Measurements from ENCODE around the gene SLC30A4.

SLC30A4 gene

DNA sequence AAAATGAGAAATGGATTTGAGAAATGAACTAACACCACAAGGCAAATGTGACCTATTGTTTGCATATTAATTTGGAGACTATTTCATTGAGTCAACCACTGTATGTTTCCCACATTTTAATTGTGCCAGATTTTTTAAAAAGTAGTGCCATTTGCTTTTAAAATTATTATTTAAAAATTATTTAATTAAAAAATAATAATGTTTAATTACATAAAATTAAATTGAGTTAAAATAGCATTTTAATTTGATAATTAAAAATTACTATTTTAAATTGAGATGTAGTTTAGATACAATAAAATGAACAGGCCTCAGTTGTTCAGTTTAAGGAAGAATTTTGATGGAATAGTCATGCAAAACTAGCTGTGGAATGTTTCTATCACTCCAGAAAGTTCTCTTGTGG, 81.5 kb downstream of the SLC30A4 start:
- no peak overlapping the region for H3K27ac ChIP-seq
- TF ChIP-seq, protein P1, sequence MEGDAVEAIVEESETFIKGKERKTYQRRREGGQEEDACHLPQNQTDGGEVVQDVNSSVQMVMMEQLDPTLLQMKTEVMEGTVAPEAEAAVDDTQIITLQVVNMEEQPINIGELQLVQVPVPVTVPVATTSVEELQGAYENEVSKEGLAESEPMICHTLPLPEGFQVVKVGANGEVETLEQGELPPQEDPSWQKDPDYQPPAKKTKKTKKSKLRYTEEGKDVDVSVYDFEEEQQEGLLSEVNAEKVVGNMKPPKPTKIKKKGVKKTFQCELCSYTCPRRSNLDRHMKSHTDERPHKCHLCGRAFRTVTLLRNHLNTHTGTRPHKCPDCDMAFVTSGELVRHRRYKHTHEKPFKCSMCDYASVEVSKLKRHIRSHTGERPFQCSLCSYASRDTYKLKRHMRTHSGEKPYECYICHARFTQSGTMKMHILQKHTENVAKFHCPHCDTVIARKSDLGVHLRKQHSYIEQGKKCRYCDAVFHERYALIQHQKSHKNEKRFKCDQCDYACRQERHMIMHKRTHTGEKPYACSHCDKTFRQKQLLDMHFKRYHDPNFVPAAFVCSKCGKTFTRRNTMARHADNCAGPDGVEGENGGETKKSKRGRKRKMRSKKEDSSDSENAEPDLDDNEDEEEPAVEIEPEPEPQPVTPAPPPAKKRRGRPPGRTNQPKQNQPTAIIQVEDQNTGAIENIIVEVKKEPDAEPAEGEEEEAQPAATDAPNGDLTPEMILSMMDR (conservative IDR thresholded peaks at IDR 0.05) = no peak
- TF ChIP-seq ZFX (IDR thresholded peaks at IDR 0.05) = no peak

DNA sequence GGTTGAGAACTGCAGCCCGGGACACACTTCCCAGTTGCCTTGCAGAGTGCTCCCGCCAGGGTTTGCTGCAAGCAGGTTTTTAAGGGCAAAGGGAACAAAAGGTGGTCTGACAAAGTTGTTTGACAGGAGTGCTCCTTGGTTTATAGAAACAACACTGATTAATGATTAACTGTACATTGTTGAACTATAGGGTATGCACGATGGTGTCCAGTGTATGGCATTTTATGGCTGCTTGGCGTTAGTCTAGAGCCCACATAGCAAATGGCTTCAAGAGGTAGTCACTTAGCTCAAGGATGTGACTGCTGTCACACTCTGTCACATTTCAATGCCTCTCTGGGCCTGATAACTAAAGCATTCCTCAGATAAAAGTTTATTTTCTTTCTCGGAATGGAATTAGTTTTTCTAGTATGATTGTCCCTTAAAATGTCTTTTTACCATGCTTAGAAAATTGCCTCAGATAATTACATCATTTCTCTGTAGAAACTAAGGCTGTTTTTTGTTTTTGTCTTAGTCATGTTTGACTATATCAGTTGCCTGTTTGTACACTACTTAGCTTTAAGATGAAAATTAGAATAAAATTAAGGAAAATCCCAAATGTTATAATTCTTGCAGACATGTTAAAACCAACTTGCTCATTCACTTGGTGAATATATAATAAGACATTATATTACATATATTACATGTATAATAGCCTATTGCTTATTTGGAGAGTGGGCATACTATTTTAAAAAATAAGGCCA, 82.9 kb downstream of the SLC30A4 start:
- TF ChIP-seq, protein P1 (conservative IDR thresholded peaks at IDR 0.05) = no peak
- TF ChIP-seq ZFX (IDR thresholded peaks at IDR 0.05) = no peak

DNA sequence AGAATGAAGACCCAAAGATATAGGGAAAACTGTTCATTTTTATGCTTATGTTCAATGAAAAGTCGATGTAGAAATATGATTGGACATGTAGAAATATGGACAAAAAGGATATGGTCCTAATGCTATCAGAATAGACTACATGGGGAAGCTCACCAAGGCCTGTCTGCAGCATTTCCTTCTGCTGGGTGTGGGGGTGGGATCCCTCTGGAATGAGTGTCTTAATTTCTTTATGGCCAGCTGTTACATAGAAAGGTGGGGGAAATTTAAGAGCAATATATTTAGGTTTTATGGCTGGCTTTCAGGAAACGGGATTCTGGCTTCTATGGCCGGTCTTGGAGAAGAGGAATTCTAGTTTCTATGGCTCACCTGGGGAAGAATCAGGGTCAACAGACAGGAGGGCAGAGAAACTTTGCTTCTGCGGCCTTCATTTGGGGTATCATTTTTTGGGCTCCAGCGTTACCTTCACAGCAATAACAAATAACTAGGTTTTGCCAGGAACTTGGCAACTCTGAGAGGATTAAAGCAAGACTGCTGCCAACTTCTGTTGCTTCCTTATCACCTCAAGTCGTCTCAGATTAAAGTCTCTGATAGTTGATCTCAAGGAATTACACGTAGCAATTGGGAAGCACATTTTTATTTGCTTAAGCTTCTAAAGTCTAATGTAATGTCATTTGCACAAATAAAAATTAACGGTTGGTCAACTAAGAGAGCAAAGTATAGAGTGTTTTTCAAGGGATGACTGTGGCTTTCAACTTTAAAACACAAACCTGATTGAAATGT, 87.2 kb downstream of the SLC30A4 start:
- peak overlapping the region; percentile 90; the same call in 1 of the 2 replicates for H3K27ac ChIP-seq
- TF ChIP-seq, protein P1 (conservative IDR thresholded peaks at IDR 0.05) = no peak
- no peak for TF ChIP-seq ZFX (IDR thresholded peaks at IDR 0.05)

More for the DNA sequence above, 82.9 kb downstream of the SLC30A4 start:
- no peak overlapping the region for H3K27ac ChIP-seq

DNA sequence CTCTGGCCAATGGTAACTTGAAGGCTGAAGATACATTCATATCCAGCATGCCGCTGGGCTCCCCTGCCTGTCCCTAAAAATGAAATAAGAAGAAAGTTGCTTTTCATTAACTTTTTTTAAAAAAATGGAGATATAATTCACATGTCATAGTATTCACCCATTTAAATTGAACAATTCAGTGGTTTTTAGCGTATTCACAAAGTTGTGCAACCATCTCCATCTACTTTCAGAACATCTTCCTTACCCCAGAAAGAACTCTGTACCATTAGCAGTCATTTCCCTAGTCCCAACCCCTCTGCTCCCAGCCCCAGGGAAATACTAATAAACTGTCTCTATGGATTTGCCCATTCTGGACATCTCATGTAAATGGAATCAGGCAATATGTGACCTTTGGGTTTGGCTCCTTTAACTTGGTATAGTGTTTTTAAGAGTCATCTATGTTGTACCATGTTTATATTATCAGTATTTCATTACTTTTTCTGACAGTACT, 88.4 kb downstream of the SLC30A4 start:
- H3K27ac ChIP-seq = no peak overlapping the region
- TF ChIP-seq, protein P1 (conservative IDR thresholded peaks at IDR 0.05) = no peak
- TF ChIP-seq ZFX (IDR thresholded peaks at IDR 0.05) = no peak

DNA sequence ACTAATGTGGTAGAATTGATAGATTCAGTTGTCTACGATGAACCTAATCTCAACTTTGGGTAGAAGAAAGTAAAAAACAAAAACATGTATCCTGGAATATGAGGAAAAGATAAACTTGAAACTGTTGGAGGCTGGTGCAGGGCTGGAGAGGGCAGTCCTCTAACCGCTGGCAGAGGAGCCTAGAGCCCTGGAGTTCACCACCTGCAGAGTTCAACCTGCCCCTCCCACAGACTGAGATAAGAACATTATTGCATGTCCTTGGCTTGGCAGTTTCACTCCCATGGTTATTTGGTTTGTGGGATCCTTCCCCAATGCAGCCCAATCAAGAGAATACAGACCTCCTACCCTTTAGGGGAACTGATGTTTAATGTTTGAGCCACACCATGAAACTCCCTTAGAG, 91.0 kb downstream of the SLC30A4 start:
- no peak for TF ChIP-seq ZFX (IDR thresholded peaks at IDR 0.05)
- TF ChIP-seq, protein P1 (conservative IDR thresholded peaks at IDR 0.05) = no peak
- H3K27ac ChIP-seq = no peak overlapping the region

DNA sequence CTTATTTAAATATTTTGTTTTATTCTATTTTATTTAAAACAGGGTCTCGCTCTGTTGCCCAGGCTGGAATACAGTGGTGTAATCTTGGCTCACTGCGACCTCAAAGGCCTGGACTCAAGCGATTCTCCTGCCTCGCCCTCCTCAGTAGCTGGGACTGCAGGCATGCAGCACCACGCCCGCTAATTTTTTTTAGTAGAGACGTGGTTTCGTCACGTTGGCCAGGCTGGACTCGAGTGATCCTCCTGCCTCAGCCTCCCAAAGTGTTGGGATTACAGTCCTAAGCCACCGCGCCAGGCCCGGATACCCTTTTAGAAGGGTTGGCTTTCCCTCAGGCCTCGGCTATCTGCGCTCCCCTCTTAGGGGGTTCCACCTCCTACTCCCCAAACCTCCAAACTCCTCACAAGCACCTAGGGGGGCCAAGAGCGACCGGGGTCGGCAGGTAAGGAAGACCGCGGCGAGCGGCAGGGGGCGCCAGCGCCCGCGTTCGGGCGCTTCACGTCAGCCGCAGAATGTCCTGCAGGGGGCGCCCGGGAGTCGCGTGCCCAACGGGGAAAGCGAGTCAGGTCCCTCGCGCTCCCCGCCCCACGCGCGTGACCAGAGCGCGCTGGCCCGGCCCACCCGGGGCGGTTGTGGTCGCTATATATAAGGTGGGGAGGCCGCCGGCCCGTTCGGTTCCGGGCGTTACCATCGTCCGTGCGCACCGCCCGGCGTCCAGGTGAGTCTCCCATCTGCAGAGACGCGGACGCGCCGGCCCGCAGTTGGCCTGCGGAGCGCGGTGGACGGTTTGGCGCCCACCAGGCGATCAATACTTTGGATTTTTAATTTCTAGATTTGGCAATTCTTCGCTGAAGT, 92.4 kb downstream of the SLC30A4 start:
- H3K27ac ChIP-seq = no peak overlapping the region
- TF ChIP-seq ZFX (IDR thresholded peaks at IDR 0.05) = no peak
- TF ChIP-seq, protein P1 (conservative IDR thresholded peaks at IDR 0.05) = peak; percentile 82

Measured in C4-2B (cell line).